ENCODE results near the gene PDPK1.

The PDPK1 gene

DNA sequence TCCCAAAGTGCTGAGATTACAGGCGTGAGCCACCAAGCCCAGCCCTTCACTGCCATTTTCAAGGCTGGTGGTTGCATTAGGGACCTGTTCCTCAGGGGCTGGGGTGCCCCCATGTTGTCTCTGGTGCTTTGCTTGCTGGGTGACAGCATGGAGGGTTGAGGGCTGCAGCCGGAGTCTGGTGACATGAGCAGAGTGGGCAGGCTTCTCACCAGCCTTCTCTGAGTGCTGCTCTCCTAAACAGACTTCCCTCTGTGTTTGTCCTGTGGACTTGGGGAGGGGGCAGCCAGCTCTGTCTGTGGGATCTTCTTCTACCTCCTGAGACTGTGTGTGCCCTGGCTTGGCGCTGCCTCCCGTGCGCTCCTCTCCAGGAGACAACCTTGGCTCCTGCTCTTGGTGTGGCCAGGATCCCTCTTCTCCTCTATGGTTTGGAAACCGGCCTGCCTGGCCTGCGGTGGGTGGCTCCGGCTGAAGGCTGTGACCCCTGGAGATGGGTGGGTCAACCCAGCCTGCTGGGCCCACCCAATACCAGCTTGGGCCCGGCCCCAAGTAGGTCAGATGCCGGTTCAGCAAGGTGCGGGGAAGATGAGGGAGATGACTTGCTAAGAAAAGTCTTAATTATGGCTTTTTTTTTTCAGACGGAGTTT is 72.1 kb downstream of the PDPK1 start:
- no peak for TF ChIP-seq CEBPB (IDR thresholded peaks at IDR 0.05)
- no peak for TF ChIP-seq ZBTB7A (IDR thresholded peaks at IDR 0.05; ENCODE audit: low read depth)
- TF ChIP-seq, protein P1, sequence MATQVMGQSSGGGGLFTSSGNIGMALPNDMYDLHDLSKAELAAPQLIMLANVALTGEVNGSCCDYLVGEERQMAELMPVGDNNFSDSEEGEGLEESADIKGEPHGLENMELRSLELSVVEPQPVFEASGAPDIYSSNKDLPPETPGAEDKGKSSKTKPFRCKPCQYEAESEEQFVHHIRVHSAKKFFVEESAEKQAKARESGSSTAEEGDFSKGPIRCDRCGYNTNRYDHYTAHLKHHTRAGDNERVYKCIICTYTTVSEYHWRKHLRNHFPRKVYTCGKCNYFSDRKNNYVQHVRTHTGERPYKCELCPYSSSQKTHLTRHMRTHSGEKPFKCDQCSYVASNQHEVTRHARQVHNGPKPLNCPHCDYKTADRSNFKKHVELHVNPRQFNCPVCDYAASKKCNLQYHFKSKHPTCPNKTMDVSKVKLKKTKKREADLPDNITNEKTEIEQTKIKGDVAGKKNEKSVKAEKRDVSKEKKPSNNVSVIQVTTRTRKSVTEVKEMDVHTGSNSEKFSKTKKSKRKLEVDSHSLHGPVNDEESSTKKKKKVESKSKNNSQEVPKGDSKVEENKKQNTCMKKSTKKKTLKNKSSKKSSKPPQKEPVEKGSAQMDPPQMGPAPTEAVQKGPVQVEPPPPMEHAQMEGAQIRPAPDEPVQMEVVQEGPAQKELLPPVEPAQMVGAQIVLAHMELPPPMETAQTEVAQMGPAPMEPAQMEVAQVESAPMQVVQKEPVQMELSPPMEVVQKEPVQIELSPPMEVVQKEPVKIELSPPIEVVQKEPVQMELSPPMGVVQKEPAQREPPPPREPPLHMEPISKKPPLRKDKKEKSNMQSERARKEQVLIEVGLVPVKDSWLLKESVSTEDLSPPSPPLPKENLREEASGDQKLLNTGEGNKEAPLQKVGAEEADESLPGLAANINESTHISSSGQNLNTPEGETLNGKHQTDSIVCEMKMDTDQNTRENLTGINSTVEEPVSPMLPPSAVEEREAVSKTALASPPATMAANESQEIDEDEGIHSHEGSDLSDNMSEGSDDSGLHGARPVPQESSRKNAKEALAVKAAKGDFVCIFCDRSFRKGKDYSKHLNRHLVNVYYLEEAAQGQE (IDR thresholded peaks at IDR 0.05; ENCODE audit: low read depth): no peak
- TF ChIP-seq, protein P2, sequence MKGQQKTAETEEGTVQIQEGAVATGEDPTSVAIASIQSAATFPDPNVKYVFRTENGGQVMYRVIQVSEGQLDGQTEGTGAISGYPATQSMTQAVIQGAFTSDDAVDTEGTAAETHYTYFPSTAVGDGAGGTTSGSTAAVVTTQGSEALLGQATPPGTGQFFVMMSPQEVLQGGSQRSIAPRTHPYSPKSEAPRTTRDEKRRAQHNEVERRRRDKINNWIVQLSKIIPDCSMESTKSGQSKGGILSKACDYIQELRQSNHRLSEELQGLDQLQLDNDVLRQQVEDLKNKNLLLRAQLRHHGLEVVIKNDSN (IDR thresholded peaks at IDR 0.05): no peak
- TF ChIP-seq TCF12 (IDR thresholded peaks at IDR 0.05; ENCODE audit: low read depth): no peak
- no peak for TF ChIP-seq YY1 (IDR thresholded peaks at IDR 0.05; ENCODE audit: low read depth)
- no peak for TF ChIP-seq NFIC (IDR thresholded peaks at IDR 0.05)
- TF ChIP-seq CREB1 (IDR thresholded peaks at IDR 0.05; ENCODE audit: low read depth): no peak
- TF ChIP-seq TAF1 (IDR thresholded peaks at IDR 0.05; ENCODE audit: low read depth): no peak
- no peak for TF ChIP-seq FOXM1 (IDR thresholded peaks at IDR 0.05; ENCODE audit: borderline replicate concordance, low read depth)
- no peak for TF ChIP-seq EP300 (IDR thresholded peaks at IDR 0.05; ENCODE audit: borderline replicate concordance)
- no peak for TF ChIP-seq RAD21 (IDR thresholded peaks at IDR 0.05; ENCODE audit: low read depth)

DNA sequence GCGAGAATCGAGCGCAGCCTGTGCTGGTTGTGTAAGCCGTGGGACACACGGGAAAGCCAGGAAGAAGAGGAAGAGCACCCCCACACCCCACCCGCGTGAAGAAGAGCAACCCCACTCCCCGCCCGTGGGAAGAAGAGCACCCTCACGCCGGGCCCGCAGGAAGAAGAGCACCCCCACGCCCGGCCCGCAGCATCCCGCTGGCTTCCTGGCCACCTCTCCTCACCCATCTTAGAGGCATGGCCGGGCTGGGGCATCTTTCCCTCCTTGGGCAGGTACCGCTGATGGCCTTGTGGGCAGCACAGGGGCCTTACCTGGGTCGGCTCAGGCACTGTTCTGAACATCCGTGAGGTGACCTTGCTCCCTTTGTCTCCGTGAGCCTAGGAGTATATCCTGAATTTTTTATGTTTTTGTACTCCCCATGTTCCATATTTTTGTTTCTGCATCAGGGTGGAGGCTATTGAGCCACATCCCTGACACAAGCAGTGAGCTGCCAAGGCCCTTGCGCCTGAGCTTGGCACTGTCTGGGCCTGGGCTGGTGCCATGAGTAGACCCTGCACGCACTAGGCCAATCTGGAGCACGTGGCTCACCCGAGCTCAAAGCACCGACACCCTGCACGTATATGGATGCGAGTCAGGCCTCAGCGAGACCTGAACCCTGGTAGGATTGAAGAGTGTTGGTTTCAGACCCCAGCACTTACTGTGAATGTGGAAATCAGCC is 73.1 kb downstream of the PDPK1 start:
- TF ChIP-seq NFIC (IDR thresholded peaks at IDR 0.05) (no peak), FOXM1 (IDR thresholded peaks at IDR 0.05; ENCODE audit: borderline replicate concordance, low read depth) (no peak), TAF1 (IDR thresholded peaks at IDR 0.05; ENCODE audit: low read depth) (no peak), RAD21 (IDR thresholded peaks at IDR 0.05; ENCODE audit: low read depth) (no peak), TEAD4 (IDR thresholded peaks at IDR 0.05) (no peak), TCF12 (IDR thresholded peaks at IDR 0.05; ENCODE audit: low read depth) (no peak), YY1 (IDR thresholded peaks at IDR 0.05; ENCODE audit: low read depth) (no peak), EP300 (IDR thresholded peaks at IDR 0.05; ENCODE audit: borderline replicate concordance) (no peak), CREB1 (IDR thresholded peaks at IDR 0.05; ENCODE audit: low read depth) (no peak), EGR1 (IDR thresholded peaks at IDR 0.05) (no peak)
- TF ChIP-seq, protein P3, sequence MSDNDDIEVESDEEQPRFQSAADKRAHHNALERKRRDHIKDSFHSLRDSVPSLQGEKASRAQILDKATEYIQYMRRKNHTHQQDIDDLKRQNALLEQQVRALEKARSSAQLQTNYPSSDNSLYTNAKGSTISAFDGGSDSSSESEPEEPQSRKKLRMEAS (IDR thresholded peaks at IDR 0.05): no peak
- TF ChIP-seq, protein P2 (IDR thresholded peaks at IDR 0.05): no peak

DNA sequence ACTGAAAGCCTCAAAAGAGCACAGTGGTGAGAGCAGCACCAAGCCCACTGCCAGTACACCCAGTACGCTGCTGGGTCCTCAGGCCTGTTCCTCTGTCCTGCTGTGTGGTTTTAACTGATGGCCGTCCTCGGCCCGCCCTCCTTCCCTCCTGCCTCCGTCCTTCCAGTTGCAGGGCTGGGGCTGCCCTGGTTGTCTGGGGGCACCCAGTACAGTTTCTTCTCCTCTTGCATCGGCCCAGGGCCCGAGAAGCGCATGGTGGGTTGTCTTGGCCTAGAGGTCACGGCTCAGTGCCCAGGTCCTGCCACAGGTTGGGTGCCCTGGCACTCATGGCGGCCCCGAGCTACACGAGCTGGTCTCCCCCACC is 73.7 kb downstream of the PDPK1 start:
- TF ChIP-seq EP300 (IDR thresholded peaks at IDR 0.05; ENCODE audit: borderline replicate concordance) (no peak), TCF12 (IDR thresholded peaks at IDR 0.05; ENCODE audit: low read depth) (no peak), TEAD4 (IDR thresholded peaks at IDR 0.05) (no peak), CEBPB (IDR thresholded peaks at IDR 0.05) (no peak), YY1 (IDR thresholded peaks at IDR 0.05; ENCODE audit: low read depth) (no peak)
- TF ChIP-seq, protein P1 (IDR thresholded peaks at IDR 0.05; ENCODE audit: low read depth): no peak

DNA sequence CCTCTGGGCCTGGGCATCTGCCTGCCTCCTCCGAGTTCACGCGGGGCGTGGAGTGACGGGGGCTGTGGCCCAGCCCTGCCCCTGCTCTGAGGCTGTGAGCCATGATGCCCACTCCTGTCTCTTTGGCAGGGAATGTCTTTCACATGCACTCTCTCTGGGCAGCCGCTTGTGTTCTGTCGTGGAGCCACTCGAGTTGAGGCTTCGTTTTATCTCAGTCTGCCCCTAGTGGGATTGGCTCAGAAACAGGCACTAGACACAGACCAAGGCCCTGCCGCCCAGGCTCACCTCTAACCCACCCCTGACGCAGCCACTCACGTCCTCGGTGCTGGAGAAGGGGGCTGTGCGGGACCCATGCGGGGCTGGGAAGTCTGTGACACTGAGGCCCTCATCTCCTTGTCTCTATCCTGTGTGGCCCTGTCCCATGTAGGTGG is 77.0 kb downstream of the PDPK1 start:
- TF ChIP-seq TAF1 (IDR thresholded peaks at IDR 0.05; ENCODE audit: low read depth) (no peak), EGR1 (IDR thresholded peaks at IDR 0.05) (no peak), TEAD4 (IDR thresholded peaks at IDR 0.05) (no peak), CEBPB (IDR thresholded peaks at IDR 0.05) (no peak), NFIC (IDR thresholded peaks at IDR 0.05) (no peak), CREB1 (IDR thresholded peaks at IDR 0.05; ENCODE audit: low read depth) (no peak), RAD21 (IDR thresholded peaks at IDR 0.05; ENCODE audit: low read depth) (no peak), FOXM1 (IDR thresholded peaks at IDR 0.05; ENCODE audit: borderline replicate concordance, low read depth) (no peak), YY1 (IDR thresholded peaks at IDR 0.05; ENCODE audit: low read depth) (no peak), ZBTB7A (IDR thresholded peaks at IDR 0.05; ENCODE audit: low read depth) (no peak), TCF12 (IDR thresholded peaks at IDR 0.05; ENCODE audit: low read depth) (no peak), EP300 (IDR thresholded peaks at IDR 0.05; ENCODE audit: borderline replicate concordance) (no peak)
- TF ChIP-seq, protein P3 (IDR thresholded peaks at IDR 0.05): no peak
- TF ChIP-seq, protein P2 (IDR thresholded peaks at IDR 0.05): no peak
- TF ChIP-seq, protein P1 (IDR thresholded peaks at IDR 0.05; ENCODE audit: low read depth): no peak
